GM23248 (cell line): Measurements from ENCODE around the gene LMAN2L. TPM values are rescaled to one million over a fixed set of nuclear protein-coding genes. Genes with fewer than 3 reads are reported as not detected.

Experiments used
- DNase-seq: peaks from one replicate; pipeline ENCODE4 v3.0.0-alpha.2; 2015
- H2AFZ ChIP-seq: fragments of 200-600 bp; sonication (generic); 2 replicates; pipeline ENCODE4 v1.6.1; 2016; ENCODE audit warnings: antibody characterized with exemption
- H3F3A ChIP-seq: fragments of 200-600 bp; sonication (generic); 2 replicates; pipeline ENCODE4 v1.6.1; 2016; ENCODE audit warnings: mild to moderate bottlenecking, antibody characterized with exemption, mixed run types; ENCODE audit not compliant: insufficient read depth
- H3K27ac ChIP-seq: fragments of 200-600 bp; sonication (generic); 2 replicates; pipeline ENCODE4 v1.5.1; 2016; ENCODE audit warnings: mild to moderate bottlenecking
- H3K27me3 ChIP-seq: fragments of 200-600 bp; sonication (generic); replicated peaks from 2 replicates; pipeline ENCODE4 v1.6.1; 2016; ENCODE audit warnings: mild to moderate bottlenecking; ENCODE audit not compliant: insufficient read depth
- H3K36me3 ChIP-seq: fragments of 200-600 bp; sonication (generic); 2 replicates; pipeline ENCODE4 v1.6.1; 2016; ENCODE audit warnings: low read depth, mild to moderate bottlenecking
- H3K4me1 ChIP-seq: fragments of 200-600 bp; sonication (generic); 2 replicates; pipeline ENCODE4 v1.6.1; 2016; ENCODE audit warnings: mild to moderate bottlenecking; ENCODE audit not compliant: insufficient read depth
- H3K4me2 ChIP-seq: fragments of 200-600 bp; sonication (generic); one replicate; pipeline ENCODE4 v1.6.1; 2016; ENCODE audit warnings: mild to moderate bottlenecking; ENCODE audit not compliant: unreplicated experiment
- H3K4me3 ChIP-seq: fragments of 200-600 bp; sonication (generic); 2 replicates; pipeline ENCODE4 v1.5.1; 2016; ENCODE audit warnings: mild to moderate bottlenecking
- H3K79me2 ChIP-seq: fragments of 200-600 bp; sonication (generic); 2 replicates; pipeline ENCODE4 v1.6.1; 2016; ENCODE audit warnings: mild to moderate bottlenecking; ENCODE audit not compliant: insufficient read depth
- H3K9ac ChIP-seq: fragments of 200-600 bp; sonication (generic); 2 replicates; pipeline ENCODE4 v1.6.1; 2016; ENCODE audit warnings: mild to moderate bottlenecking
- H3K9me2 ChIP-seq: fragments of 200-600 bp; sonication (generic); 2 replicates; pipeline ENCODE4 v1.6.1; 2016; ENCODE audit warnings: mixed run types, mild to moderate bottlenecking, moderate library complexity; ENCODE audit not compliant: insufficient read depth
- H3K9me3 ChIP-seq: fragments of 200-600 bp; sonication (generic); one replicate; pipeline ENCODE4 v1.6.1; 2017; ENCODE audit warnings: low read depth
- H4K20me1 ChIP-seq: fragments of 200-600 bp; sonication (generic); 2 replicates; pipeline ENCODE4 v1.6.0; 2016; ENCODE audit not compliant: insufficient read depth
- EZH2 ChIP-seq: fragments of 200-600 bp; sonication (generic); IDR thresholded peaks from 2 replicates; pipeline ENCODE4 v1.6.1; 2018; ENCODE audit warnings: antibody characterized with exemption, mild to moderate bottlenecking; ENCODE audit not compliant: insufficient read depth, poor library complexity, severe bottlenecking
- EZH2phosphoT487 ChIP-seq: fragments of 200-600 bp; sonication (generic); IDR thresholded peaks from 2 replicates; pipeline ENCODE4 v1.6.1; 2018; ENCODE audit warnings: antibody characterized with exemption, moderate library complexity, mild to moderate bottlenecking, low read depth; ENCODE audit not compliant: insufficient read depth
- WGBS, 2 experiments: methylation state at CpG; one replicate each; pipeline ENCODE4 v1.1.6; 2015 to 2017; ENCODE audit warnings: low lambda C conversion rate in 2 of 2, low coverage in 1 of 2; ENCODE audit errors: missing lambda C conversion rate in 2 of 2; 5-methylcytosine and 5-hydroxymethylcytosine counted together
- in situ Hi-C: fragments of 300-500 bp; cut with MboI; formaldehyde crosslinking; loops from 2 replicates; pipeline ENCODE4 v1.15.0; 2020
- polyA plus RNA-seq: library from polyadenylated mRNA; unstranded; fragments of >200 nt; fragmentation: Nextera tagmentation; extraction: Ambion mirVana; gene quantifications from 2 replicates; pipeline ENCODE4 v1.2.1, GENCODE V29; 2016
- total RNA-seq: library from RNA; depleted of rRNA; stranded (reverse); fragments of >200 nt; shearing (Covaris generic); gene quantifications from 2 replicates; pipeline ENCODE4 v1.2.3, GENCODE V29; 2014

LMAN2L gene
- total and polyA plus RNA-seq, 2 experiments from 2014 or later = 22.3 to 24.6 TPM

DNA sequence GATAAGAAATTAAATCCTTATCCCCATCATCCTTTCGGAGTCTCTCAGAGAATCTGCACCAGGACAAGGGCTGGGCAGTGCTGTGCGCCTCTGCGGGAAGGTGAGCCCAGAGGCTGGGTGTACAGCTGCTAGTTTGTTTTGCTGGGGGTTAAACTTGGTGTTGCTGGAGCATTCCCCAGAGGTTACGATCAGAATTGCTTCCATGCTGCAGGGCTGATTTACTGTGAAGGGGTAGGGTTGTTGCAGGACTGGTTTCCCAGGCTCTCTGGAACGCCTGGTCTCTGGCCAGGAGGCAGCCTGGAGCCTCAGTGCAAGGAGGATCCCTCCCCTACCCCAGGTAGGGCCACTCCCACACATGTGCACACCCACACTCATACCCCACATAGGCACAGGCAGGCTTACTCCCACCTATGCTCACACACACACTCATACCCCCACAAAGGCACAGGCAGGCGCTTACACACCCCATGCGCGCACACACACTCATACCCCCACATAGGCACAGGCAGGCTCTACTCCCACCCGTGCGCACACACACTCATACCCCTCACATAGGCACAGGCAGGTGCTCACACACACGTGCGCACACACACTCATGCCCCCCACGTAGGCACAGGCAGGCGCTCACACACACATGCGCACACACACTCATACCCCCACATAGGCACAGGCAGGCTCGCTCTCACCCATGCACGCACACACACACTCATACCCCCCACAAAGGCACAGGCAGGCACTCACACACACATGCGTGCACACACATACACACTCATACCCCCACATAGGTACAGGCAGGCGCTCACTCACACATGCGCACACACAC lies 32.1 kb upstream of the LMAN2L start:
- Histone ChIP-seq H3K9me3 (no peaks in the 10 kb centered on the region), H3F3A (no peaks in the 10 kb centered on the region), H3K27ac (no peak overlapping the region), H2AFZ (no peak overlapping the region), H3K9me2 (no peaks in the 10 kb centered on the region), H3K79me2 (no peaks in the 10 kb centered on the region), H3K4me3 (no peak overlapping the region), H3K27me3 (no peaks in the 10 kb centered on the region), H3K4me1 (no peaks in the 10 kb centered on the region), H3K4me2 (no peak overlapping the region), H3K9ac (no peak overlapping the region), H4K20me1 (no peaks in the 10 kb centered on the region), H3K36me3 (no peaks in the 10 kb centered on the region)
- TF ChIP-seq EZH2 (no peak), EZH2phosphoT487 (no peak)
- no peak for DNase-seq
- WGBS, 2 experiments = 90 to 91% methylated on average over 15 to 20 of the region's 20 CpGs
- in situ Hi-C loops = no loop called here

DNA sequence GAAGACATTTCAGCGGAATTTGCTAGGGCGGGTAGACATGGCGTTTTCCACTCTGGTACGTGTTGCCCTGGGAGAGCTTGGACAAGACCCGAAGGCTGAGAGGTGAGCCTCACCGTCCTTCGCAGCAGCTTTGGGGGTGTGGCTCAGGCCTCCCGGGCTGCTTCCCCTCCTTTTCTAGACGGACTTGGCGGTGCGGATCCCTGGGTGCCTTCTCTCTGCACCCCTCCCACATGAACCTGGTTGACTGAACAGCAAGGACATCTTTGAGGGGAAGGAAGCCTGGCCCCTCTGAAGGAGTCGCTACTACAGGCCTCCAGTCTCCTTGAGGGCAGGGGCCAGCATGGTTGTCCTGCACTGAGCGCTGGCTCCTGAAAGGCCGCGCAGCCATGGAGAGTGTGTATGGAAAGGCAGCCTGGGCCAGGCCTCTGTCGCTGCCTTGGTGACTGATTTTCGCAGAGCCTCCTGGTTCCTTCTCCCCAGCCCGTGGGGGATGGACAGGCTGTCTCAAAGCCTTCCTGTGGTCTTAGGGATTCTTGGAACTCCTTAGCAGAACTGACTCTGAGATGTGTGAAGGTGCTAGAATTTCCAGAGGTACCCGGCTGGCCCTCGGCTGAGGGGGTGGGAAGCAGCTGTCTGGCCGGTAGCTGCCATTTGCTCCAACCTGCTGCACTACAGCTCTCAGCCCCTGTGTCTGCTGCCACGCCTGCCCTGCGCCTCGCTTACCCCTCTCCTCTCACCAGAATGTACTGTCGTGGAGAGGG lies 30.8 kb upstream of the LMAN2L start:
- no peaks in the 10 kb centered on the region for H3K27me3 ChIP-seq
- no peak overlapping the region for H2AFZ ChIP-seq
- H3K4me3 ChIP-seq = no peak overlapping the region
- no peaks in the 10 kb centered on the region for H3K9me3 ChIP-seq
- H3K36me3 ChIP-seq = no peaks in the 10 kb centered on the region
- no peaks in the 10 kb centered on the region for H3K79me2 ChIP-seq
- H4K20me1 ChIP-seq = no peaks in the 10 kb centered on the region
- H3K9ac ChIP-seq = no peak overlapping the region
- H3K4me2 ChIP-seq = no peak overlapping the region
- H3F3A ChIP-seq = no peaks in the 10 kb centered on the region
- in situ Hi-C loops = no loop called here
- no peak overlapping the region for H3K27ac ChIP-seq
- no peak for DNase-seq
- no peaks in the 10 kb centered on the region for H3K9me2 ChIP-seq
- WGBS, 2 experiments = 88 to 90% methylated on average over 24 to 25 of the region's 25 CpGs
- H3K4me1 ChIP-seq = no peaks in the 10 kb centered on the region
- TF ChIP-seq EZH2phosphoT487 (no peak), EZH2 (no peak)

DNA sequence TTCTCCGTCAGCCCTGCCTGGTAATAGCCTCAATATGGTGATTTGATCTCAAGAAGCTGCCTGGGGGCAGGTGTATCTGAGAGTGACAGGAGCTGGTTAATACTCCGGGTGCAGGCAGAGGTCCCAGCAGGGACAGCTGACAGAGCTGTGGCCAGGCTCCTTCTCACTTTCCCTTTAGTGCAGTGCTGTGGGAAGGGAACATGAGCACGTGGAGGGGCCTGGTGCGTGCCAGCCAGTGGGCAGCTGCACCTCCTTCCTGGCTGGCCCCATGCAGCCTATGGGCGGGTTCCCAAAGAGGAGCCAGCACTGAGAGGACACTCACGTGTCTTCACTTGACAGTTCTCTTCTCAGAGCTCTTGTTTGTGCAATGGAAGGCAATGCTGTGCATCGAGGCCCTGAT lies 29.9 kb upstream of the LMAN2L start:
- DNase-seq = peak; percentile 30
- H3F3A ChIP-seq = no peaks in the 10 kb centered on the region
- H3K9ac ChIP-seq = no peak overlapping the region
- H3K4me3 ChIP-seq = no peak overlapping the region
- TF ChIP-seq EZH2phosphoT487 = no peak
- H3K4me1 ChIP-seq = no peaks in the 10 kb centered on the region
- H3K36me3 ChIP-seq = no peaks in the 10 kb centered on the region
- no peak overlapping the region for H3K4me2 ChIP-seq
- no peaks in the 10 kb centered on the region for H3K27me3 ChIP-seq
- H2AFZ ChIP-seq = no peak overlapping the region
- no peak overlapping the region for H3K27ac ChIP-seq
- no peaks in the 10 kb centered on the region for H3K79me2 ChIP-seq
- H3K9me3 ChIP-seq = no peaks in the 10 kb centered on the region
- 27 to 36% methylated on average over 7 of the region's 7 CpGs for WGBS, 2 experiments
- in situ Hi-C loops = no loop called here
- no peaks in the 10 kb centered on the region for H3K9me2 ChIP-seq
- H4K20me1 ChIP-seq = no peaks in the 10 kb centered on the region

DNA sequence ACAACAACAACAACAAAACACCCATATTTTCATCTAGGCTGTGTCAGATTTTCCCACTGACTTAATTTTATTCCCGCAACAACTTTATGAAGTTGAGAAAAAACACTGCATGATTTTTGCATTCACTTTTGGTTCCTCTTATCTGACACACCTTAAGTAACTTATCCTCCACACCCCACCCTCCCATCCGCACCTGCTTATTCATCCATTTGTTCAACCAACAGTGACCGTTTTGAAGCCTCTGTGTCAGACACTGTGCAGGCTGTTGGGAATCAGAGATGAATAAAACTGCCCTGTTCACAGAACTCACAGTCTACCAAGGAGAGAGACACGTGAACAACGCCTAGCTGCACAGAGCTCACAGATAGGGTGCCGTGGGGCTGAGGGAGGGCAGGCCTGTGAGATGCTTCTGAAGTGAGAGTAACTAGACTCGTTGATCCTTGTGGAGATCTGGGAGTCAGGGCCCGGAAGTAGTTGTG lies 28.3 kb upstream of the LMAN2L start:
- Histone ChIP-seq H2AFZ (no peak overlapping the region), H3K79me2 (0 out of 2 replicates have a peak, but pooled peaks cover 9% of the 10 kb centered on the region), H3K9me3 (no peaks in the 10 kb centered on the region), H3F3A (no peaks in the 10 kb centered on the region), H3K27ac (no peak overlapping the region), H3K4me2 (no peak overlapping the region), H3K36me3 (no peaks in the 10 kb centered on the region), H3K4me1 (peaks cover 14% of the 10 kb centered on the region), H3K9ac (no peak overlapping the region), H3K4me3 (no peak overlapping the region), H3K27me3 (no peaks in the 10 kb centered on the region), H3K9me2 (no peaks in the 10 kb centered on the region), H4K20me1 (no peaks in the 10 kb centered on the region)
- TF ChIP-seq EZH2 (no peak), EZH2phosphoT487 (no peak)
- no peak for DNase-seq
- in situ Hi-C loops = no loop called here
- 89 to 91% methylated on average over 8 of the region's 8 CpGs for whole genome bisulfite sequencing, 2 experiments
